Stimulated activated CD4-positive, alpha-beta T cell treated with anti-CD3 and anti-CD28 coated beads, TNF-alpha, amount 100 ng/mL, for 4 hours (primary cell): Measurements from ENCODE around the gene FMN1.
"Not testable (repeated sequence)": the region's sequence is repeated elsewhere in the genome, so short reads cannot be mapped to it uniquely, and the experiment has no call there.

Experiments used
- DNase-seq, 3 experiments: peaks; one replicate each; pipeline ENCODE4 v3.0.0-alpha.2; 2020; ENCODE audit warnings: low read depth in 3 of 3

The FMN1 gene

GRCh38 chr15:32972686-32973085 is 221.8 kb downstream of the FMN1 start:
- no peak for DNase-seq

GRCh38 chr15:32970847-32971246 is 223.7 kb downstream of the FMN1 start:
- no peak for DNase-seq

- DNase-seq: no peak
These were observed 227.0 kb downstream of the FMN1 start for GRCh38 chr15:32967521-32967920.

GRCh38 chr15:32966512-32966911 is 228.0 kb downstream of the FMN1 start:
- no peak for DNase-seq

- DNase-seq: no peak
These were observed 228.6 kb downstream of the FMN1 start for GRCh38 chr15:32965897-32966296.

- no peak for DNase-seq
These were observed 235.4 kb downstream of the FMN1 start for GRCh38 chr15:32959077-32959476.

- DNase-seq: no peak
These were observed 237.3 kb downstream of the FMN1 start for GRCh38 chr15:32957219-32957618.

- no peak for DNase-seq
These were observed 237.8 kb downstream of the FMN1 start for GRCh38 chr15:32956711-32957110.

- no peak for DNase-seq
These were observed 238.5 kb downstream of the FMN1 start for GRCh38 chr15:32956006-32956405.

GRCh38 chr15:32953533-32953910 is 241.0 kb downstream of the FMN1 start:
- no peak for DNase-seq

GRCh38 chr15:32952901-32953532 is 241.5 kb downstream of the FMN1 start:
- no peak for DNase-seq

- DNase-seq: no peak
These were observed 242.6 kb downstream of the FMN1 start for GRCh38 chr15:32951736-32952464.

- not testable (repeated sequence) for DNase-seq
These were observed 244.5 kb downstream of the FMN1 start for GRCh38 chr15:32950051-32950450.

GRCh38 chr15:32946210-32946609 is 248.3 kb downstream of the FMN1 start:
- DNase-seq: no peak

GRCh38 chr15:32944431-32944830 is 250.1 kb downstream of the FMN1 start:
- no peak for DNase-seq

- DNase-seq: no peak
These were observed 250.8 kb downstream of the FMN1 start for GRCh38 chr15:32943711-32944110.

- no peak for DNase-seq
These were observed 252.1 kb downstream of the FMN1 start for GRCh38 chr15:32942401-32942841.

GRCh38 chr15:32941823-32942222 is 252.7 kb downstream of the FMN1 start:
- DNase-seq: no peak

GRCh38 chr15:32936976-32937375 is 257.5 kb downstream of the FMN1 start:
- no peak for DNase-seq

- no peak for DNase-seq
These were observed 258.1 kb downstream of the FMN1 start for GRCh38 chr15:32936283-32936918.

- no peak for DNase-seq
These were observed 259.4 kb downstream of the FMN1 start for GRCh38 chr15:32935139-32935538.

- no peak for DNase-seq
These were observed 261.3 kb downstream of the FMN1 start for GRCh38 chr15:32933236-32933635.

- DNase-seq: no peak
These were observed 265.6 kb downstream of the FMN1 start for GRCh38 chr15:32928876-32929275.
